OCI-LY1 (cell line): ENCODE results near the gene CCNY.

ENCODE experiments used
- H2AFZ ChIP-seq: fragments of 200-600 bp; sonication (generic), shearing (Covaris generic); 2 replicates; pipeline ENCODE4 v1.6.0; 2014; ENCODE audit warnings: antibody characterized with exemption, mild to moderate bottlenecking, low read length
- H3F3A ChIP-seq: fragments of 200-600 bp; sonication (generic), shearing (Covaris generic); 2 replicates; pipeline ENCODE4 v1.6.0; 2014; ENCODE audit warnings: mild to moderate bottlenecking, antibody characterized with exemption, low read length, moderate library complexity; ENCODE audit not compliant: insufficient read depth
- H3K27ac ChIP-seq: fragments of 200-600 bp; sonication (generic); 2 replicates; pipeline ENCODE4 v1.5.1; 2014; ENCODE audit warnings: low read length, mixed run types, mild to moderate bottlenecking, low read depth; ENCODE audit not compliant: poor library complexity, severe bottlenecking
- H3K27me3 ChIP-seq: fragments of 200-600 bp; sonication (generic); 2 replicates; pipeline ENCODE4 v1.6.0; 2014; ENCODE audit warnings: antibody characterized with exemption, mild to moderate bottlenecking, low read length, moderate library complexity; ENCODE audit not compliant: insufficient read depth
- H3K36me3 ChIP-seq: fragments of 200-600 bp; sonication (generic); 2 replicates; pipeline ENCODE4 v1.6.1; 2014; ENCODE audit warnings: mild to moderate bottlenecking, antibody characterized with exemption, low read length, moderate library complexity, mixed read lengths; ENCODE audit not compliant: insufficient read depth
- H3K4me1 ChIP-seq: fragments of 200-600 bp; sonication (generic); 2 replicates; pipeline ENCODE4 v1.5.1; 2014; ENCODE audit warnings: mild to moderate bottlenecking, low read length, moderate library complexity; ENCODE audit not compliant: insufficient read depth, severe bottlenecking
- H3K4me2 ChIP-seq: fragments of 200-600 bp; sonication (generic), shearing (Covaris generic); 2 replicates; pipeline ENCODE4 v1.6.1; 2014; ENCODE audit warnings: low read length
- H3K4me3 ChIP-seq: fragments of 200-600 bp; sonication (generic); 2 replicates; pipeline ENCODE4 v1.5.1; 2014; ENCODE audit warnings: low read length, low read depth, mild to moderate bottlenecking, mixed read lengths; ENCODE audit not compliant: poor library complexity, severe bottlenecking
- H3K79me2 ChIP-seq: fragments of 200-600 bp; shearing (Covaris generic); 2 replicates; pipeline ENCODE4 v1.6.1; 2016; ENCODE audit warnings: mixed run types, low read length, mixed read lengths; ENCODE audit not compliant: insufficient read depth
- H3K9ac ChIP-seq: fragments of 200-600 bp; sonication (generic), shearing (Covaris generic); 2 replicates; pipeline ENCODE4 v1.6.1; 2014; ENCODE audit warnings: mild to moderate bottlenecking, low read length, mixed read lengths
- H3K9me2 ChIP-seq: fragments of 200-600 bp; sonication (generic), shearing (Covaris generic); 2 replicates; pipeline ENCODE4 v1.6.1; 2014; ENCODE audit warnings: low read depth, mild to moderate bottlenecking, low read length, mixed read lengths
- H3K9me3 ChIP-seq: fragments of 200-600 bp; shearing (Covaris generic); 2 replicates; pipeline ENCODE4 v1.6.1; 2014; ENCODE audit warnings: low read length, mixed read lengths
- H4K20me1 ChIP-seq: fragments of 200-600 bp; sonication (generic), shearing (Covaris generic); 2 replicates; pipeline ENCODE4 v1.6.0; 2016; ENCODE audit warnings: mild to moderate bottlenecking, low read length; ENCODE audit not compliant: insufficient read depth
- EZH2 ChIP-seq: fragments of 200-600 bp; sonication (generic), shearing (Covaris generic); IDR thresholded peaks from 2 replicates; pipeline ENCODE4 v1.8.0; 2017; ENCODE audit warnings: borderline replicate concordance, mixed run types, mild to moderate bottlenecking, antibody characterized with exemption, low read length, moderate library complexity, mixed read lengths
- TF ChIP-seq, protein P1 (sequence below): fragments of 200-600 bp; sonication (generic), shearing (Covaris generic); IDR thresholded peaks from 2 replicates; pipeline ENCODE4 v1.5.1; 2017; ENCODE audit warnings: mild to moderate bottlenecking, antibody characterized with exemption, low read length, moderate library complexity, mixed read lengths

The CCNY gene

DNA sequence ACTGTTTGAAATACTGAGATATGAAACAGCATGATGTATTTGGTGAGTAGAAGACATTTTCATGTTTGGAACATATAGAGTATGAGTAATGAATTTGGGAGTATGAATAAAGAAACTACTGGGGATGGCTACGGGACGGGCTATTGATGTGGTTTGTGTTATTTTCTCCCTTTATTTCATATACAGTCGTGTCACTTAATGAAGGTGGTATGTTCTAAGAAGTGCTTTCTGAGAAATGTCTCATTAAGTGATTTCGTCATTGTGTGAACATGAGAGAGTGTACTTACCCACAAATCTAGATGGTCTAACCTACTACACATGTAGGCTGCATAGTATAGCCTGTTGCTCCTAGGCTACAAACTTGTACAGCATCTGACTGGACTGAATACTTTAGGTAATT, 106.3 kb downstream of the CCNY start:
- Histone ChIP-seq H3K27me3 (no peaks in the 10 kb centered on the region), H3K9me3 (peaks cover 18% of the 10 kb centered on the region), H3K9me2 (no peaks in the 10 kb centered on the region), H3F3A (no peaks in the 10 kb centered on the region), H3K4me1 (no peaks in the 10 kb centered on the region), H3K9ac (no peak overlapping the region), H3K27ac (no peak overlapping the region), H3K4me2 (no peak overlapping the region), H2AFZ (no peak overlapping the region), H4K20me1 (no peaks in the 10 kb centered on the region), H3K36me3 (no peaks in the 10 kb centered on the region), H3K4me3 (no peak overlapping the region), H3K79me2 (no peaks in the 10 kb centered on the region)
- TF ChIP-seq, protein P1, sequence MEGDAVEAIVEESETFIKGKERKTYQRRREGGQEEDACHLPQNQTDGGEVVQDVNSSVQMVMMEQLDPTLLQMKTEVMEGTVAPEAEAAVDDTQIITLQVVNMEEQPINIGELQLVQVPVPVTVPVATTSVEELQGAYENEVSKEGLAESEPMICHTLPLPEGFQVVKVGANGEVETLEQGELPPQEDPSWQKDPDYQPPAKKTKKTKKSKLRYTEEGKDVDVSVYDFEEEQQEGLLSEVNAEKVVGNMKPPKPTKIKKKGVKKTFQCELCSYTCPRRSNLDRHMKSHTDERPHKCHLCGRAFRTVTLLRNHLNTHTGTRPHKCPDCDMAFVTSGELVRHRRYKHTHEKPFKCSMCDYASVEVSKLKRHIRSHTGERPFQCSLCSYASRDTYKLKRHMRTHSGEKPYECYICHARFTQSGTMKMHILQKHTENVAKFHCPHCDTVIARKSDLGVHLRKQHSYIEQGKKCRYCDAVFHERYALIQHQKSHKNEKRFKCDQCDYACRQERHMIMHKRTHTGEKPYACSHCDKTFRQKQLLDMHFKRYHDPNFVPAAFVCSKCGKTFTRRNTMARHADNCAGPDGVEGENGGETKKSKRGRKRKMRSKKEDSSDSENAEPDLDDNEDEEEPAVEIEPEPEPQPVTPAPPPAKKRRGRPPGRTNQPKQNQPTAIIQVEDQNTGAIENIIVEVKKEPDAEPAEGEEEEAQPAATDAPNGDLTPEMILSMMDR, result no peak
- no peak for TF ChIP-seq EZH2

DNA sequence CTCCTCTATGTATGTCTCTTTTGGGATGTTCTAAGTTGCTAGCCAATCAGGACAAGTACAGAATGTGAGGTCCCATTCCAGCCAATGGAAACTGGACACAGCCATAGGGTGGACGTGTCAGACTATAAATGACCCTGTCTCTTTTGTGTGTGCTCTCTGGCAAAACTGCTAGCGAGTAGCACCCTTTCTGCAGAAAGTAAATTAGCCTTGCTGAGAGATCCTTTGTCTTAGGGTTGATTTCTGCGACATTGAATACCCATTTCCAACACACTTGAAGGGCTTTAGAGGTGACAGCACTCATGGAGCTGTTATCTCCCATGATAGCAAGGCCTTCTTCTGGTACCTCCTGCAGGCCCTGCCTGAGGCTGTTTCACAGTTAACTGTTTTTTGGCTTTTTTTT, 107.5 kb downstream of the CCNY start:
- Histone ChIP-seq H3K36me3 (no peaks in the 10 kb centered on the region), H3K4me2 (no peak overlapping the region), H3K27me3 (no peaks in the 10 kb centered on the region), H3K4me1 (no peaks in the 10 kb centered on the region), H3K9ac (no peak overlapping the region), H3K4me3 (no peak overlapping the region), H3K27ac (no peak overlapping the region), H3K9me3 (peaks cover 18% of the 10 kb centered on the region), H3K9me2 (no peaks in the 10 kb centered on the region), H3K79me2 (no peaks in the 10 kb centered on the region), H2AFZ (no peak overlapping the region), H3F3A (no peaks in the 10 kb centered on the region), H4K20me1 (no peaks in the 10 kb centered on the region)
- TF ChIP-seq, protein P1, result no peak
- no peak for TF ChIP-seq EZH2

GRCh38 chr10:35445150-35445884, 109.0 kb downstream of the CCNY start:
- H3K4me2 ChIP-seq, result no peak overlapping the region

More at GRCh38 chr10:35445150-35445884, 109.0 kb downstream of the CCNY start:
- Histone ChIP-seq H4K20me1 (no peaks in the 10 kb centered on the region), H3K27me3 (no peaks in the 10 kb centered on the region), H3K4me1 (no peaks in the 10 kb centered on the region), H3K27ac (no peak overlapping the region), H3K9me3 (peaks cover 18% of the 10 kb centered on the region), H3K79me2 (no peaks in the 10 kb centered on the region), H3K4me3 (no peak overlapping the region), H3K9ac (no peak overlapping the region), H3K36me3 (no peaks in the 10 kb centered on the region), H2AFZ (no peak overlapping the region), H3F3A (no peaks in the 10 kb centered on the region), H3K9me2 (no peaks in the 10 kb centered on the region)
- TF ChIP-seq EZH2, result no peak
- TF ChIP-seq, protein P1, result no peak
